Activated B cell treated with CpG ODN at 0.5 μM for 24 hours (primary cell): ENCODE data around the gene STAG2. TPM values are rescaled to one million over a fixed set of nuclear protein-coding genes. Genes with fewer than 3 reads are reported as not detected.

Experiments used
- ATAC-seq: fragments of 200-7000 bp; cut with Tn5 transposase; one replicate; pipeline ENCODE4 v1.10.0; 2021; ENCODE audit warnings: low read depth, mild to moderate bottlenecking, moderate library complexity
- CTCF ChIA-PET: fragments of 350-600 bp; sonication (Branson Sonifier 250); formaldehyde crosslinking; loops from one replicate; lab custom pipeline; 2021; ENCODE audit warnings: antibody characterized with exemption; lab: Charles Lee
- POLR2A ChIA-PET: fragments of 350-600 bp; sonication (Branson Sonifier 250); formaldehyde crosslinking; loops from one replicate; lab custom pipeline; 2021; ENCODE audit warnings: antibody characterized with exemption; lab: Charles Lee
- DNase-seq: peaks from one replicate; pipeline ENCODE4 v3.0.0; 2022
- H3K27ac Mint-ChIP-seq: one replicate; pipeline ENCODE4 v1.8.0; 2020; ENCODE audit warnings: mixed read lengths
- H3K27me3 Mint-ChIP-seq: one replicate; pipeline ENCODE4 v1.8.0; 2021; ENCODE audit warnings: mixed read lengths
- H3K36me3 Mint-ChIP-seq: one replicate; pipeline ENCODE4 v1.8.0; 2021; ENCODE audit warnings: low read depth, mixed read lengths
- H3K4me1 Mint-ChIP-seq: one replicate; pipeline ENCODE4 v1.8.0; 2021; ENCODE audit warnings: mixed read lengths
- H3K4me3 Mint-ChIP-seq: one replicate; pipeline ENCODE4 v1.8.0; 2020; ENCODE audit warnings: mild to moderate bottlenecking, mixed read lengths
- H3K9me3 Mint-ChIP-seq: one replicate; pipeline ENCODE4 v1.8.0; 2020; ENCODE audit warnings: mixed read lengths
- CTCF ChIP-seq: fragments of 200-600 bp; IDR thresholded peaks from one replicate; pipeline ENCODE4 v1.8.0; 2022; ENCODE audit warnings: antibody characterized with exemption, mild to moderate bottlenecking
- intact Hi-C: fragments of 100-400 bp; cut with micrococcal nuclease; formaldehyde crosslinking; loops from one replicate; pipeline ENCODE4 v1.15.1; 2024
- total RNA-seq: library from RNA; stranded (reverse); gene quantifications from 2 replicates; pipeline ENCODE4 v1.2.3, GENCODE V29; 2022

Gene STAG2
- total RNA-seq, 1 donor from 2014 or later, result 86.6 TPM

GRCh38 chrX:123993904-123994635 is 32.6 kb downstream of the STAG2 start:
- no peak for DNase-seq
- H3K4me3 Mint-ChIP-seq, result no peak overlapping the region
- POLR2A ChIA-PET, result no interaction called here

GRCh38 chrX:123994730-123995129 is 33.2 kb downstream of the STAG2 start:
- no peak for DNase-seq
- H3K36me3 Mint-ChIP-seq, result peaks cover 23% of the 10 kb centered on the region
- H3K27me3 Mint-ChIP-seq, result no peaks in the 10 kb centered on the region
- TF ChIP-seq CTCF, result no peak
- intact Hi-C loops, result no loop called here
- peak overlapping the region; percentile 68 for H3K27ac Mint-ChIP-seq
- CTCF ChIA-PET, result no interaction called here
- POLR2A ChIA-PET, result no interaction called here
- H3K9me3 Mint-ChIP-seq, result no peaks in the 10 kb centered on the region
- H3K4me3 Mint-ChIP-seq, result no peak overlapping the region
- ATAC-seq, result no peak
- H3K4me1 Mint-ChIP-seq, result peaks cover 45% of the 10 kb centered on the region

More at GRCh38 chrX:123993904-123994635, 32.6 kb downstream of the STAG2 start:
- Mint-ChIP-seq H3K9me3 (no peaks in the 10 kb centered on the region), H3K27ac (no peak overlapping the region), H3K27me3 (no peaks in the 10 kb centered on the region), H3K36me3 (peaks cover 21% of the 10 kb centered on the region), H3K4me1 (peaks cover 43% of the 10 kb centered on the region)
- intact Hi-C loops, result no loop called here
- no peak for TF ChIP-seq CTCF
- no peak for ATAC-seq
- CTCF ChIA-PET, result no interaction called here

DNA sequence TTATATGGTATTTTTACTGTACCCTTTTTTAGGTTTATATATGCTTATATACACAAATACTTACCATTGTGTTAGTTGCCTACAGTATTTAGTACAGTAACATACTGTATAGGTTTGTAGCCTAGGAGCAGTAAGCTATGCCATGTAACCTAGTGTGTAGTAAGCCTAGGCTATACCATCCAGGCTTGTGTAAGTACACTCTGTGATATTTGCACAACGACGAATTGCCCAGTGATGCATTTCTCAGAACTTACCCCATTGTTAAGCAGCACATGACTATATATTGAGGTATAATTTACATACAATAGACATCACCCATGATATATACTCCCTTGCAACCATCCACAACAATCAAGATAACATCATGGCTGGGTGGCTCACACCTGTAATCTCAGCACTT is 40.1 kb downstream of the STAG2 start:
- peaks cover 30% of the 10 kb centered on the region for H3K4me1 Mint-ChIP-seq
- CTCF ChIA-PET, result no interaction called here

DNA sequence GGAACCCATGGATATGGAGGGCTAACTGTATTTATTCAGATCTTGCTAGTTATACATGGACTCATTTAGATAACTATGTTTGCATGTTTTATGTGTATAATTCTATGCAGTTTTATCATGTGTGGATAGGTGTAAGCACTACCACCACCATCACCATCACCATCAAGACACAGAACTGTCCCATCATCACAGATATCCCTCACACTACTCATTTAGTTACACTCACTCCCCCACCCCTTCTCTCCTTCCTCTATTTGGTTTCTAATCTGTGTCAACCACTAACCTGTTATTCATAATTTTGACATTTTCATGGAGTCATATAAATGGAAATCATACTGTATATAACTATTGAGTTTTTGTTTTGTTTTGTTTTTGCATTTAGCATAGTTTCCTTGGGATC is 43.7 kb downstream of the STAG2 start:
- DNase-seq, result no peak
- H3K27ac Mint-ChIP-seq, result peak overlapping the region; percentile 18
- ATAC-seq, result peak; percentile 74
- peak overlapping the region; percentile 8 for H3K4me3 Mint-ChIP-seq
- no peaks in the 10 kb centered on the region for H3K9me3 Mint-ChIP-seq
- TF ChIP-seq CTCF, result no peak
- ChIA-PET CTCF (no interaction called here), POLR2A (no interaction called here)
- peaks cover 49% of the 10 kb centered on the region for H3K4me1 Mint-ChIP-seq
- H3K27me3 Mint-ChIP-seq, result no peaks in the 10 kb centered on the region
- intact Hi-C loops, result loop anchor here (2.0 kb wide), 1 partner anchor 16 kb away; no protein-coding TSS in a partner anchor
- H3K36me3 Mint-ChIP-seq, result peaks cover 11% of the 10 kb centered on the region

More for the DNA sequence above, 40.1 kb downstream of the STAG2 start:
- Mint-ChIP-seq H3K4me3 (no peak overlapping the region), H3K27me3 (no peaks in the 10 kb centered on the region), H3K9me3 (no peaks in the 10 kb centered on the region), H3K27ac (no peak overlapping the region), H3K36me3 (peaks cover 13% of the 10 kb centered on the region)
- ATAC-seq (no peak), DNase-seq (no peak)
- intact Hi-C loops, result no loop called here
- POLR2A ChIA-PET, result no interaction called here
- no peak for TF ChIP-seq CTCF

- no peak for TF ChIP-seq CTCF
- peaks cover 8% of the 10 kb centered on the region for H3K36me3 Mint-ChIP-seq
- H3K4me1 Mint-ChIP-seq, result peaks cover 73% of the 10 kb centered on the region
- intact Hi-C loops, result loop anchor here (10.0 kb wide), 1 partner anchor 125 kb away; no protein-coding TSS in a partner anchor
- DNase-seq (no peak), ATAC-seq (peak; percentile 31)
- no peaks in the 10 kb centered on the region for H3K27me3 Mint-ChIP-seq
- peak overlapping the region; percentile 29 for H3K4me3 Mint-ChIP-seq
- CTCF ChIA-PET, result no interaction called here
- no peaks in the 10 kb centered on the region for H3K9me3 Mint-ChIP-seq
- peak overlapping the region; percentile 22 for H3K27ac Mint-ChIP-seq
- POLR2A ChIA-PET, result interaction anchor here (0.6 kb wide), 1 partner anchor 65 kb away, joined by 6 read pairs; no protein-coding TSS in a partner anchor
These were observed 48.7 kb downstream of the STAG2 start for GRCh38 chrX:124010157-124010556.
